HuH-7 (cell line): ENCODE measurements around the gene TACC3.

Source experiments
- DNase-seq: peaks from one replicate; pipeline ENCODE4 v3.0.0; 2011; ENCODE audit warnings: low spot score

The TACC3 gene

GRCh38 chr4:1776521-1777161 lies 55.3 kb downstream of the TACC3 start:
- DNase-seq: no peak

GRCh38 chr4:1777822-1778641 lies 56.7 kb downstream of the TACC3 start:
- DNase-seq: peak; percentile 62

GRCh38 chr4:1778642-1779392 lies 57.5 kb downstream of the TACC3 start:
- DNase-seq: no peak

- no peak for DNase-seq
Measured at GRCh38 chr4:1779588-1780382, 58.5 kb downstream of the TACC3 start.

- DNase-seq: no peak
Measured at GRCh38 chr4:1780435-1780834, 59.1 kb downstream of the TACC3 start.

- no peak for DNase-seq
Measured at GRCh38 chr4:1783015-1783414, 61.7 kb downstream of the TACC3 start.

GRCh38 chr4:1783970-1784369 lies 62.6 kb downstream of the TACC3 start:
- no peak for DNase-seq

- DNase-seq: no peak
Measured at GRCh38 chr4:1784395-1784788, 63.1 kb downstream of the TACC3 start.

- no peak for DNase-seq
Measured at GRCh38 chr4:1784789-1785591, 63.7 kb downstream of the TACC3 start.

GRCh38 chr4:1785592-1785991 lies 64.3 kb downstream of the TACC3 start:
- DNase-seq: no peak

- DNase-seq: no peak
Measured at GRCh38 chr4:1786544-1787362, 65.4 kb downstream of the TACC3 start.

- no peak for DNase-seq
Measured at GRCh38 chr4:1787411-1788077, 66.2 kb downstream of the TACC3 start.

GRCh38 chr4:1788254-1788973 lies 67.1 kb downstream of the TACC3 start:
- no peak for DNase-seq

- no peak for DNase-seq
Measured at GRCh38 chr4:1789552-1789951, 68.2 kb downstream of the TACC3 start.

GRCh38 chr4:1790005-1790404 lies 68.7 kb downstream of the TACC3 start:
- DNase-seq: no peak

GRCh38 chr4:1792158-1792831 lies 71.0 kb downstream of the TACC3 start:
- no peak for DNase-seq

GRCh38 chr4:1792832-1793495 lies 71.6 kb downstream of the TACC3 start, which contains the start of gene FGFR3:
Gene FGFR3, plus strand, starts transcription at chr4:1793293. Its CDS starts 642 bp downstream, at chr4:1793935.
- peak; percentile 91 for DNase-seq

GRCh38 chr4:1793496-1793840 lies 72.1 kb downstream of the TACC3 start:
- DNase-seq: no peak
